NK-92 treated with Interleukin-12 subunit alpha and Interleukin-12 subunit beta, amount 100 ng/mL, for 24 hours (cell line): ENCODE measurements around the gene TRIP4.
"Not testable (repeated sequence)": the region's sequence is repeated elsewhere in the genome, so short reads cannot be mapped to it uniquely, and the experiment has no call there.

Source experiments
- DNase-seq: peaks from one replicate; lab custom pipeline; 2025; lab: John Stamatoyannopoulos, UW

TRIP4 gene

GRCh38 chr15:64490598-64491259 is 103.1 kb downstream of the TRIP4 start:
- no peak for DNase-seq

DNA sequence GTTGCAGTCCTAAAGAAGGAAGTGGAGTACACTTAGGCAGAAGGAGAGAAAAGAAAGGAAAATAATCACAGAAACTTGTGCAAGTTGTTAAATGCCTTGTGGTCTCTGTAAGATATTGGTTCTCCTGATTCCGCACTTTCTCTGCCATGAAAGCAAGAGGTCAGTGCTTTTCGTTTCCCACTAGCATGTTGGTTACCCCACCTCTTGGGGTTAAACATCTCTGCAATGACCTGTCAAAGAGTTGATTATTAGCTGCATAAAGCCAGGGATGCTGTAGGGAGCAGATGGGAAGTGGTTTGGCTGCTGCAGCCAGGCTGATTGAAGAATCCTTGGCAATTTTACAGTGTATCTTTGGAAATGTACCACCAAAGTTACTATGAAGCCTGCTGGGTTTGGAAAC is 106.0 kb downstream of the TRIP4 start:
- no peak for DNase-seq

- DNase-seq = not testable (repeated sequence)
Measured at GRCh38 chr15:64495968-64496367, 108.3 kb downstream of the TRIP4 start.

DNA sequence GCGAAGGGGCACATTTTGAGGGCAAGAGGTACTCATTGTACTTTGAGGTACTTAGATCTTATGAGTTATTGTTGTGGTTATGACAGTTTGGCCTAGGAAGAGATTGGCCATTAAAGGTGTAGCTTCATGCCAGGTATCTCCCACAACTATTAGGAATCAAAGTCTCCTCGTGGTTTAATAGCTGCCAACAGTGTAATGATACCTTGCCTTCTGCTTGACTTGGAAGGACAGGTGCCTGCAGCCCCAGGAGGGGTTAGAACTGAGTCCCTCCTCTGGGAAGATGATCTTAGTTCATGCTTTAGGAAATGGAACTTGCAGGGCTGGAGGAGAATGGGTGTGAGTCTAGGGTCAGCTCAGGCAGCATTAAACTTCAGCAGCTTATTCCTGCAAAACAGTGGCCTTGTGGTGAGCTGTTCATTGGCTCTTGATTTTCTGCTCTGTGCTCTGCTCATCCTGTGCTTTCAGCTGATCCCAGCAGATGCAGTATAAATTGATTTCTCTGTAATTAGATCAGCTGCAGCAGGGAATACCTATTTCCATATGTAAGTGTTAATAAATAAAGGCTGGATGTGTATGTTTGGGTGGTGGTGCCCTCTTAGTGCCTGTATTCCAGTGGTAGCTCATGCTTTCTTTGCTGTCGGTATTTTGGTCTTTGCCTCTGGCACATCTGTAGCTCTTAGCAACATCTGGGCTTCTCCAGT is 113.2 kb downstream of the TRIP4 start:
- DNase-seq = no peak

- no peak for DNase-seq
Measured at GRCh38 chr15:64501396-64501715, 113.7 kb downstream of the TRIP4 start.

DNA sequence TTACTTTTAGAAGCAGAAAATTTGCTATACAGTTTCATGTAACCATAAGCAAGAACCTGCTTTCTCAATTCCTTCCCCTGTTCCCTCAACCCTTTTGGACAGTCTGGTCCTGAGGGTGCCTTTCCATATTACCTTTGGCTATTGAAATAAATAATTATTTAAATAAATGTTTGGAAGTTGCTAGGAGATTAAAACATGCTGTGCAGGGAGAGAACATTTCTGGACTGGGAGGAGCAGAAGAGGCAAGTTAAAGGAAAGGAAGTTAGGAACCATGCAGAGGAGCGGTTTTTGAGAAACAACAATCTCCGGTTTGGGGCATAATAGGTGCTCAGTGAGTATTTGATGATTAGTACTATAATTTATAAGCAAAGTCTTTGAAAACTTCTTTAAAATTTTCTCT is 114.5 kb downstream of the TRIP4 start:
- no peak for DNase-seq

DNA sequence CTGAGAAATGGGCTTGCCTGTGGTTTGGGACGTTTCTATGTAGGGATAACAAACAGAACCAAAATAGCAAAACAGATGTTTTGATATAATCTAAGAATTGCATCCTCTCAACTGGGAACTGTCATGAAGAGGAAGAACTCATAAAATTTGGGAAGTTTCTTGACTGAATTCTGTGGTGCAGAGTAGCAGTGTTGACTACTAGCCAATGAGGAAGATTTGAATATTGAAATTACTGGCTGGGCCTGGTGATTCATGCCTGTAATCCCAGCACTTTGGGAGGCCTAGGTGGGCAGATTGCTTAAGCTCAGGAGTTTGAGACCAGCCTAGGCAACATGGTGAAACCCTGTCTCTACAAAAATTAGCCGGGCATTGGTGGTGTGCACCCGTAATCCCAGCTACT is 114.9 kb downstream of the TRIP4 start:
- DNase-seq = no peak

GRCh38 chr15:64503197-64503596 is 115.6 kb downstream of the TRIP4 start:
- no peak for DNase-seq

DNA sequence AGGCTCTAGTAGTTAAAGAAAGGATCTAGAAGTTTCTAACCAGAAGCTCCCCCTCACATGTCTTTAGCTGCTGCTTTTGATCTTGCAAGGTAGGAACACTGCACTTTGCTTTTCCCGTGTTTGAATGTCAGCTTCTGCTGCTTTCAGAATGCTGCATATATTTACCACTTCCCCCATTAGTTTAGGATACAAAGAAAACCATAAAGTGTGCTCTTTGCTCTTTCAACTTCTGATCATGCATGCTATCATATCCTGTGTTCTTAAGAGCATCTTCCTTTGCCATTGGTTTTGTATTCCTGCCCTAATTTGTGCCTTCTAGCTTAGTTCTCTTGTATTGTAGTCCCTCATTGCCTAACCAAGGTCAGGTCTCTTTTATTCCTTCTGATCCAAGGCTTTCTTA is 116.0 kb downstream of the TRIP4 start:
- no peak for DNase-seq
